ENCODE measurements around the gene EDN3. TPM values are rescaled to one million over a fixed set of nuclear protein-coding genes. Genes with fewer than 3 reads are reported as not detected.

The EDN3 gene
- total and polyA plus RNA-seq, 2 of the 8 experiments (the other 6 are each of a cell fraction or from before 2014, with no cell fraction given), result 0.17 to 0.38 TPM

- Histone ChIP-seq H2BK20ac (ENCODE audit: low read length) (no peak overlapping the region), H3K79me2 (ENCODE audit: control insufficient read depth in 1 of 2, insufficient read depth in 2 of 2, low read length in 2 of 2) (no peaks in the 10 kb centered on the region), H2BK5ac (ENCODE audit: low read depth, low read length) (no peak overlapping the region), H3K4me2 (ENCODE audit: insufficient read depth in 1 of 2, low read depth in 2 of 2, low read length in 2 of 2) (peak overlapping the region; percentile 57 to 58; a peak in 3 of 4 replicates), H3K9me3 (ENCODE audit: insufficient read depth in 2 of 2, low read depth in 1 of 2, low read length in 1 of 2) (no peaks in the 10 kb centered on the region), H3K23ac (ENCODE audit: insufficient read length) (no peak overlapping the region), H3K27ac (ENCODE audit: low read depth, low read length) (no peak overlapping the region), H3K79me1 (ENCODE audit: low read depth, low read length) (no peaks in the 10 kb centered on the region), H3K36me3 (ENCODE audit: control insufficient read depth in 2 of 4, insufficient read depth in 4 of 4, low read length in 3 of 4) (no peaks in the 10 kb centered on the region), H2AFZ (ENCODE audit: low read length) (no peak overlapping the region), H2BK15ac (ENCODE audit: low read length) (no peak overlapping the region), H3K27me3 (replicated peaks in 1 of 4; ENCODE audit: control insufficient read depth in 3 of 4, extremely low read depth in 1 of 4, insufficient read depth in 3 of 4, low read length in 3 of 4) (peaks cover 0 to 3% (median 0%) of the 10 kb centered on the region in 4 experiments; a peak in 4 of 7 replicates), H3K4ac (replicated peaks; ENCODE audit: insufficient read length, low read depth, low read length) (no peak overlapping the region), H4K20me1 (replicated peaks in 1 of 2; ENCODE audit: control insufficient read depth in 1 of 2, insufficient read depth in 2 of 2, low read length in 2 of 2) (no peaks in the 10 kb centered on the region), H2BK12ac (ENCODE audit: low read depth, low read length) (no peak overlapping the region), H3K14ac (ENCODE audit: insufficient read length) (no peak overlapping the region), H4K5ac (ENCODE audit: insufficient read length, low read depth, low read length) (no peak overlapping the region), H3K23me2 (ENCODE audit: low read depth, low read length) (no peaks in the 10 kb centered on the region; the same call in 1 of the 2 replicates), H2BK120ac (replicated peaks; ENCODE audit: low read depth, low read length) (no peak overlapping the region), H2AK5ac (ENCODE audit: low read depth, low read length) (no peak overlapping the region), H4K8ac (ENCODE audit: extremely low read depth, insufficient read depth, low read length) (no peak overlapping the region), H3K9ac (replicated peaks in 1 of 4; ENCODE audit: extremely low read depth in 1 of 4, low read depth in 3 of 4, low read length in 3 of 4) (no peak overlapping the region; a peak in 1 of 7 replicates), H4K91ac (replicated peaks; ENCODE audit: insufficient read length, low read length) (no peak overlapping the region), H3K4me3 (ENCODE audit: extremely low read depth in 1 of 4, insufficient read depth in 2 of 4, low read depth in 3 of 4, low read length in 4 of 4) (peak overlapping the region in 1 of 4 experiments; percentile 22; a peak in 1 of 8 replicates), H3K18ac (ENCODE audit: extremely low read depth, low read length) (no peak overlapping the region), H3K4me1 (replicated peaks in 1 of 4; ENCODE audit: control insufficient read depth in 3 of 4, insufficient read depth in 4 of 4, low read length in 3 of 4) (peaks cover 0 to 13% (median 5%) of the 10 kb centered on the region in 4 experiments; a peak in 4 of 7 replicates), H3K56ac (replicated peaks; ENCODE audit: insufficient read length, low read depth, low read length) (no peak overlapping the region)
- 68% methylated on average over 4 of the region's 4 CpGs; no CpG with 5 or more reads in 1 of the 2 experiments for WGBS, 2 experiments (ENCODE audit: extremely low coverage in 1 of 2, insufficient coverage in 1 of 2, insufficient read length in 1 of 2, insufficient replicate concordance in 2 of 2, low coverage in 1 of 2, low lambda C conversion rate in 2 of 2, missing lambda C conversion rate in 1 of 2)
- no peak for FAIRE-seq
- no peak for DNase-seq (ENCODE audit: low read depth in 1 of 2, low spot score in 2 of 2)
- CTCF ChIA-PET (ENCODE audit: partially characterized antibody), result interaction anchor here (0.7 kb wide), 2 partner anchors 28 to 47 kb away, joined by 3 read pairs; no protein-coding TSS in a partner anchor
- TF ChIP-seq YY1 (IDR thresholded peaks at IDR 0.05; ENCODE audit: low read depth, low read length) (no peak), CTBP2 (IDR thresholded peaks at IDR 0.05; ENCODE audit: borderline replicate concordance, insufficient read depth, insufficient read length, low read length) (no peak), HDAC2 (IDR thresholded peaks at IDR 0.05; ENCODE audit: borderline replicate concordance in 1 of 2, low read depth in 2 of 2, low read length in 2 of 2) (no peak), HDAC6 (IDR thresholded peaks at IDR 0.05; ENCODE audit: low read depth, low read length) (no peak), RNF2 (IDR thresholded peaks at IDR 0.05; ENCODE audit: borderline replicate concordance, low read depth, low read length, missing control alignments, poor library complexity, severe bottlenecking) (no peak), EGR1 (IDR thresholded peaks at IDR 0.05; ENCODE audit: borderline replicate concordance, low read depth, low read length) (no peak)
- TF ChIP-seq, protein P1, sequence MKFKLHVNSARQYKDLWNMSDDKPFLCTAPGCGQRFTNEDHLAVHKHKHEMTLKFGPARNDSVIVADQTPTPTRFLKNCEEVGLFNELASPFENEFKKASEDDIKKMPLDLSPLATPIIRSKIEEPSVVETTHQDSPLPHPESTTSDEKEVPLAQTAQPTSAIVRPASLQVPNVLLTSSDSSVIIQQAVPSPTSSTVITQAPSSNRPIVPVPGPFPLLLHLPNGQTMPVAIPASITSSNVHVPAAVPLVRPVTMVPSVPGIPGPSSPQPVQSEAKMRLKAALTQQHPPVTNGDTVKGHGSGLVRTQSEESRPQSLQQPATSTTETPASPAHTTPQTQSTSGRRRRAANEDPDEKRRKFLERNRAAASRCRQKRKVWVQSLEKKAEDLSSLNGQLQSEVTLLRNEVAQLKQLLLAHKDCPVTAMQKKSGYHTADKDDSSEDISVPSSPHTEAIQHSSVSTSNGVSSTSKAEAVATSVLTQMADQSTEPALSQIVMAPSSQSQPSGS (IDR thresholded peaks at IDR 0.05; ENCODE audit: low read length), result no peak
- POLR2A ChIA-PET (ENCODE audit: partially characterized antibody), result interaction anchor here (0.6 to 1.2 kb wide), 2 partner anchors 8 to 332 kb away, joined by 3 read pairs; no protein-coding TSS in a partner anchor
Observed at GRCh38 chr20:59269411-59270025, 30.9 kb upstream of the EDN3 start.
